GM20431 (cell line): ENCODE measurements around the gene SH2D6.

ENCODE experiments used
- in situ Hi-C: fragments of 300-500 bp; cut with MseI, MboI; formaldehyde crosslinking; loops from one replicate; pipeline ENCODE4 v1.15.0; 2020; ENCODE audit warnings: low sequenced_read_pairs; ENCODE audit not compliant: unreplicated experiment

The SH2D6 gene

DNA sequence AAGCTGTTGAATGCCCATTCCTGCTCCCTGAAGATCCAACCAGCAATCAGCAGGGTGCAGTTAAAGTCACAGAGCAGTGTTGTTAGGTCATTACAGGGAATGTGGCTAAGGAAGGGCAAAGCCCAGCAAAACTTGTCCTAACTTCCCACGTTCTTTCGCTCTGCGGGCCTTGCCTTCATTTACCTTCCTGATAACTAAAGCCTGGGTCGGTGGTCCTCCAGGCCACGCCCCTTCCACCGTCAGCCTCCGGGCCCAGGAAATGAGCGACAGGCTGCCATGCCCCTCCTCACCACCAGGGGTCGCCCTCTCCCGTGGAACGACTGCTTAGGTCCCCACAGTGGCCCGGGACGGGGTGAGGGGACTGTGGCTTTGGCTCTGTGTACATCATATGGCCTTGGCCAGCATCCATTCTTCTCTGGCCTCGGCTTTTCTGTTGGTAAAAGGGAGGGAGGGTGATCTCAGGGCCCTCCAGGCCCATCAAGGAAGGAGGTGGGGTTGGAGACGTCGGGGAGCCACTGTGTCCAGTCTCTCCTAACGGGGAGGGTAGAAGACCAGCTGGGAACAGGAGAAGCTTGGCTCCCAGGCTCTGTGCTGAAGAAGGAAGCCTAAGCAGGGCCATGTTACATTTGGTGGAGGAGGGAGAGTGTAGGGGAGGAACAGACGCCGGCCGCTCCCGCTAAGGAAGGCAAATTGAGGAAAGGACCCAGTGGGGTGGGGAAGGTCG is 2.2 kb downstream of the SH2D6 start:
- in situ Hi-C loops = loop anchor here (10.0 kb wide), 1 partner anchor 134 kb away; no protein-coding TSS in a partner anchor

DNA sequence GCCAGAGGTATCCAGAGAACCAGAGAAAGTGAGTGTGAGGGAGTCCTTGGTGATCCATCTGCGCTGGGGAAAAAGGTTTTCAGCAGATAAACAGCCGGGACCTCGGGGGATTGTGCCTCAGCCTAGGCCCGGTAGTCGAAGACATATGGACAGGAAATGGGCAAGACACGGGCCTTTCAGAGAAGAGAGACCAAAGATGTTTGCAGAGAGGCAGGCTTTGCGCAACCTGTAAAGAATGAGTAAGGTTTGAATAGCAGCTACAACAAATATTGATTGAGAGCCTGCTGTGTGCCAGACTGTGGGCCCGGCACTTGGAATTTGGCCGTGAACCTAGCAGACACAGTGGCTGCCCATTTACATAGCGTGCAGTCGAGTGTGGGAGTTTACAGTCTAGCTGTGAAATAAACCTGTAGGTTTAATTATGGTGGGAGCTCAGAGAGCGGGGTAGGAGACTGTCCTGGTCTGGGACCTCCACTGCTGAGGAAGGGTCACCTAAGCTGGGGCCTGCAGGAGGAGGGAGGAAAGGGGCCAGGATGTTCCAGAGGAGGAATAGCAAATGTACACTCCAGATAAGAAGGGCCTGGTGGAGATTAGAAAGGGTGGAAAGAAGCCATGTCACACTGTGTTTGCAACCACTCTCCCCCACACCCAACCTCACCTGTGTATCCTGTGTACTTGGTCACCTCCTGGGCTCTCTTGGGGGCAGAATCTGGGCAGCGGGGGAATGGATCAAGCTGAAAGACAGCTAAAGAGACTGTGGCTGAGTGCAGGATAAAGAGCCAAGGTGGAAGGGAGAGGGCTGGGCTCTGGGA is 3.0 kb downstream of the SH2D6 start:
- in situ Hi-C loops = loop anchor here (10.0 kb wide), 1 partner anchor 133 kb away; no protein-coding TSS in a partner anchor

DNA sequence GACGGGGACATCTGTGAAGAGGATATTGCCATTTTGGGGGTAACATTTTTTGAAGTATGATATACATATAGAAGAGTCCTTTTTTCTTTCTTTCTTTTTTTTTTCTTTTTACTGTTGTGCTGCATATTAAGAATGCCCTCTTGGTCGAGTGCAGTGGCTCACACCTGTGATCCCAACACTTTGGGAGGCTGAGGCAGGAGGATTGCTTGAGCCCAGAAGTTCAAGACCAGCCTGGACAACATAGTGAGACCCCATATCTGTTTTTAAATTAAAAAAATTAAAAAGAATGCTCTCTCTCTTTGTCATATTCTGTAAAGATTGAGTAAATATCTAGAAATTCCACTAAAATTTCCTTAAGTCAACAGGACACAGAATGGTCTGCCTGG is 3.6 kb downstream of the SH2D6 start:
- in situ Hi-C loops = loop anchor here (10.0 kb wide), 1 partner anchor 133 kb away; no protein-coding TSS in a partner anchor

DNA sequence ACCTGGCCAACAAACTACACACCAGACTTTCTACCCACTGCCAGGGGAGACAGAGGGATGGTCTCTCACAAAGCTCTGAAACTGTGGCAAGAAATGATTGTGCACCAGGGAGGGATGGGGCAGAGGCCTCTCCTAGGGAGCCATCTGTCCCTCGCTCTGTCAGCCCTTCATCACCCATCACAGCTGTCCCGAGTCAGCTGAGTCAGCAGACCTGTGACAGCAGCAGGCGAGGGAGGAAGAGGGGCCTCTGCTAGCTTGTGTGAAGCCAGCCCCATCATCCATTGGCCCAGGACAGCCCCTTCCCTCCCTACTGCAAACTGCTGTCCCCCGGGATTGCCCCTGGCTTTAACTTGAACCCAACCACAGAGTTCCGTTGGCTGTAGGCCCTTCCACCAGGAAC is 5.0 kb downstream of the SH2D6 start:
- in situ Hi-C loops = loop anchor here (10.0 kb wide), 1 partner anchor 131 kb away; no protein-coding TSS in a partner anchor

DNA sequence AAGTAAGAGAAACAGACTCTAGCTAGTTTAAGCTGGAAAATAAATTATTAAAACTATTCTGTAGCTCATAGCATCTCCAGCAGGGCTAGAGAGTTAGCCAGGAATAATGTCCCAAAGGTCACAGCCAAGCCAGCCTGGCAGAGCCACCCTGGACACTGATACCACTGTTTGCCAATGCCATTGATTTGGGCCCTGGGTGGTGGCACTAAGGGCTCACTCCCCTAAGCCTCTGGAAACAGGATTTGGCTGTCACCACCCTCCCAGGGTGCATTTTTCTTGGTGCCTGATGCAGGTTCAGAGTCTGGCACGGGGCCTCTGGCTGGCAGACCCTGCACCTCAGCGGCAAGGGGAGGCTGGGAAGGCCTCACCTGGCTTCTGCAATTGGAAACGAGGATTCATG is 7.1 kb downstream of the SH2D6 start:
- in situ Hi-C loops = loop anchor here (10.0 kb wide), 1 partner anchor 129 kb away; no protein-coding TSS in a partner anchor

DNA sequence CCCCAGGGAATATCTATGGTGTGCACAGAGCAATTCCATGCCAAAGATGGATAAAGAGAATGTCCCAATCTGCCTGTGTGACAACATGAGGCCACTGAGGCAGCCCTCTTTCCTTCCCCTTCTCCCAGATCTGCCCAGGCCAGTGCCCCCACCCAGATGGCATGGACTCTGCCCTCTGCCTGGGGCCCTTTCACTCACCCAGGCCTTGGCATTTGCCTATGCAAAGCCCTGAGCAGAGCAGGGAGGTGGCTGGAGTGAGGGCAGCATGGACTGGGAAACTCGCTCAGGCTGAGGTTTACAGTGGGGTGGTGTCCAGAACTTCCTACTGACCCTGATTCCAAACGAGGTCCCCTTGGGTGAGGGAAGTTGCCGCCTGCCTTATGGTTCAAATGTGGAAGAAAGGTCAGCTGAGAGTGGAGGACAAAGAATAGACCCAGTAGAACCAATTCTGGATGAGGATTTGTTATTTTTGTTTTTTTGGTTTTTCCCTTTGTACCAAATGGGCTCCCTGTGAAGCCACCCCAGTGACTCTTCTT is 8.9 kb downstream of the SH2D6 start:
- in situ Hi-C loops = loop anchor here (10.0 kb wide), 1 partner anchor 127 kb away; no protein-coding TSS in a partner anchor

DNA sequence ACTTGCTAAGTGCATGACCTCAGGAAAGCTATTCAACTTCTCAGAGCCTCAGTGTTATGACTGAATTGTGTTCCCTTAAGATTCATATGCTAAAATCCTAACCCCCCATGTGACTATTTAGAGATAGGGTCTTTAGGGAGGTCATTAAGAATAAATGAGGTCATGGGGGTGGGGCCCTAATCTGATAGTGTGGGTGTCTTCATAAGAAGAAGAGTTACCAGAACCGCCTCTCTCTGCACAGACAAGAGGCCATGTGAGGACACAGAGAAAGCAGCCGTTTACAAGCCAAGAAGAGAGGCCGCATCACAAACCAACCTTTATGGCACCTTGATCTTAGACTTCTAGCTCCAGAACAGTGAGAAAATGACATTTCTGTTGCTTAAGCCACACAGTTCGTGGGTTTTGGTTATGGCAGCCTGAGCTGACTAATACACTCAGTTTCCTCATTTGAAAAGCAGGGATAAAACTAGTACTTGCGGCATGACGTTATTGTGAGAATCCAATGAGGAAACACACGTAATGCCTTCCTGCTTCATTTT is 9.9 kb downstream of the SH2D6 start:
- in situ Hi-C loops = loop anchor here (10.0 kb wide), 1 partner anchor 126 kb away; no protein-coding TSS in a partner anchor

DNA sequence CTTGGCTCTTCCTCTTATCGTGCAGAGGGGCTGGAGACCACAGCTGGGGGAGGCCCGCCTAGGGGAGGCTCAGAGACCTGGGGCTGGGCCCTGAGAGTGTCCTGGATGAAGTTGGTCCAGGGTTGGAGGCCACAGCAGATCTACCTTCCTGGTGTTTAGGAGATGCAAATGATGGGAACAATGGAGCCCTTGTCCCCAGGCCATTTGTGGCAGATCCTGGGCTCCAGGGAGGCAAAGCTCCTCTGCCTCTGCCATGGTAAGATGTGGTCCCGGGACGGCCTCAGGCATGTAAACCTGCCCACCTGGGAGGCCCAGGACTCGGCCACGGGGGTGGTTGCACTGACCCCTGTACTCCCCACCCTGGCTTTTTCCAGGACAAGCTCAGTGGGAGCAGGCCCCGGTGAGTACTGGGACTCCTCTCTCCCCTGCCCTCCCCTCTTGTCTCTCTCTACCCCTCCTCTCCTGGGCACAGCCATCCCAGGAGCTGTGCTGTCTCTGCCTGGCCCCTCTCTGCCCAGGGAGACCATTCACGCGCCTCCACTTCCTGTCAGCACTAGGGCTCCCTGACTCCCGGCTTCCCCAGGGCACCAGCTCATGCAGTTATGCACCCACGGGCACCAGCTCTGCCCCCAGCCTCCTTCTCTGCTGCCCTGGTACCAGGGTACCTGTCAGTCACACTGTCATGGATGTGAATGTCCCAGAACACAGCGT is 10.9 kb downstream of the SH2D6 start:
- in situ Hi-C loops = loop anchor here (10.0 kb wide), 1 partner anchor 125 kb away; no protein-coding TSS in a partner anchor

DNA sequence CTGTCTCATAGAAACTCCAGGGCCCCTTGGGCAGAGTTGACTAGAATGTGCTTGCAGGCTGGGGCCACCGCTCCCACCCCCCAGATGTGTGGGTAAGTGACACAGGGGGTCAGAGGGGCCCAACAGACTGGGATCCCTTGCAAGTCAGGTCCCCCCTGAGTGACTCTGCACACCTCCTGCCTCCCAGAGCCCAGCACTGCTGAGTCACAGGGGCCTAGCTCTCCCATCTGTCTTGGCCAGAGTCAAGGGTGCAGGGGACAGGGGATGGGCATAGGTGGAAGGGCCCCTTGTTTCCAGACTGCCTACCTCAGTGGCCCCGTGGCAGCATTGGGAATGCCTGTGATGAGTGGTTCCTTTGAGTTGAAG is 11.4 kb downstream of the SH2D6 start:
- in situ Hi-C loops = loop anchor here (10.0 kb wide), 1 partner anchor 125 kb away; no protein-coding TSS in a partner anchor

DNA sequence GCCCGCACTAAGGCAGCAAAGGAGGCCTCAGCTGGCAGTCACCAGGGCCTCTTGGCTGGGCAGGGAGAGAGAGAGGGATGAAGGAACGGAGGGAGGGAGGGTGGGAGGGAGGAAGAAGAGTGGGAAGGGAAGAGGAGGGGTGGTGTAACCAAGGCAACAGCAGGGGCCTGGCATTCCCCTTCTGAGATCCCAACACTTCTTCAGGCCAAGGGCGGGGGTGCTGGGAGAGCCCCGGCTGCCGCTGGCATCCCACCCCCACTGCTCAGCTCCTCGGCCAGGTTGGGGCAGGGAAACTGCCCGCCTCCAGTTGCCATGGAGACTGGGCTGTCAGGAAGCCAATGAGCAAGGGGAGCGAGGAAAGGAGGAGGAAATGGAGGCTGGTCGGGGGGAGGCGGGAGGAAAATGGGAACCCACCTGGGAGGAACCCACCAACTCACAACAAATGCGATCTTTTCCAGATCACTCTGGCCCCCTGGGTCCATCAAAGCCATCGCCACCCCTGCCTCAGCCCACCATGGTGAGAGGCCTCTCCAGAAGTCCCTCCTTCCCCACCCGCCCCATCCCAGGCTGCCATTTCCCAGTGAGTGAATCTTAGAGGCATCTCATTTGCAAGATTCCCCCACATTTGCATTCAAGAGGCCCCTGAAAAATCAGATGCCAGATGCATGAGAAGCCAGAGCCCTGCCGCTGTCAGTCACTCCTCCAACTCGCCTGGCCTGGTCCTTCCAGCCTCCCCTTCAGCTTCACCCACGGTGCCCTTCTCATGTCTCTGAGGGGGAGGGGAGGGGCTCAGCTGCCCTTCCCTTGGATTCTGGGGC is 12.4 kb downstream of the SH2D6 start:
- in situ Hi-C loops = no loop called here

DNA sequence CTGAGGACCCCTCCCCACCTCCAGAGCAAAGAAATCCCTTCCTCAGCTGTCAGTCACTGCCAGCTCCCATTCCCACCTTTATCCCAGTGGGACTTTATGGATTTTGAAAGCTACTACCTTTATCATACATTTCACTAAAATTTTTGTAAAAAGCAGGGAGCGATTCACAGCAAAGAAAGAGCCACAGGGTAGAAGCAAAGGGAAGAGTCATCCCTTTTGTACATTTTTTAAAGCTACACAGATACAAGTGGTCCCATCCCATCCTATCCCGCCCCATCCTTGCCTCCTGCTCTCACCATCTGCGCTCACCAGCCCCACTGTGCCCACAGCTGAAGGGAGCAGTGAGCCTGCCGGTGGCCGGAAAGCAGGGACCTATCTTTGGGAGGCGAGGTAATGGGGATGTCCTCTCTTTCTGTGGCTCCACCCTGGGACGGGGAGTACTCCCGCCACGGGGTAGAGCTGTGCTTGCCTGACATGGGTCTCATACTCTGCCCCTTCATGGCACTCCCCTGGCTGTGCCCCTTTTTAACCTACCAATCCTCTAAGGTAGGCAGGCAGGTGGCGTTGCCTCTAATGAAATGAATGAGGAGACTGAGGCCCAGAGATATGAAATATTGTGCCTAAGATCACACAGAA is 13.2 kb downstream of the SH2D6 start:
- in situ Hi-C loops = no loop called here

DNA sequence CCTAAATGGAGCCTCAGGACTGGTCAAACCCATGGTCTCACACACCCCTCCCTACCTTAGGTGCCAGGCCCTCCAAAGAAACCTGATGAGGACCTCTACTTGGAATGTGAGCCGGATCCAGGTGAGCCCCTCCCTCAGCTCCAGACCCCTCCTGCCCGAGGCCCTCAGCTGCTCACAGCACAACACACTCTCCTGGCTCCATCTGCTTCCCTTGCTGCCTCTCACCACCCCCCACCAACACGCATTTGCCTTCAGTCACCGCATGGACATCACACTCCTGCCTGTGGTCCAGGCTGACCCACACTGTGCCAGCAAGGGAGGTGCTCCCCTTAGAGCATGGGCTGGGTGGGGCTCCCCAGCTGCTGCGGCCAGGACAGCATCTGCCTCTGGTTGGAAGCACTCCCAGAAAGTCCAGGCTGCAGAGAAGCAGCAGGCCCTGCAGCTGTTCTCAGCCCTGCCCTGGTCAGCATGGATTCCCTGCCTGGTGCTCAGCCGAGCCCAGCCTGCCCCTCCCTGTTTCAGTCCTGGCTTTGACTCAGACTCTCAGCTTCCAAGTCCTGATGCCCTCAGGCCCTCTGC is 15.1 kb downstream of the SH2D6 start:
- in situ Hi-C loops = no loop called here

DNA sequence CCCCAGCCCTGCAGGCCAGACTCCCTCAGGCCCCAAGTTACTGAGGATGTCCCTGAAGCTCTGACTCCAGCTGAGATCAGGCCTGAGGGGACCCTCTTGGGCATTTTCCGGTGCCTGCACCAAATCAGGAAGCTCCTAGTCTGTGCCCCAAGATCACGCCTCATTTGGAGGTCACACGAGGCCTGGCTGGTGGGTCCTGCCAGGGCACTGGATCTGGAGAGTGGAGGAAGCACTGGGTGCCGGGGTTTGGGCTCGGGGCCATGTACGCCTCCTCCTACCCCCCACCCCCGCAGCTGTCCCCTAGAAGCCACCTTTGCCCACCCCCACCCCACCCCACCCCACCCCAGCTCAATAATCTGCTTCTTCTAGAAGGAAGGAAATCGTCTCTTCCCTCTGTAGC is 16.2 kb downstream of the SH2D6 start:
- in situ Hi-C loops = no loop called here

DNA sequence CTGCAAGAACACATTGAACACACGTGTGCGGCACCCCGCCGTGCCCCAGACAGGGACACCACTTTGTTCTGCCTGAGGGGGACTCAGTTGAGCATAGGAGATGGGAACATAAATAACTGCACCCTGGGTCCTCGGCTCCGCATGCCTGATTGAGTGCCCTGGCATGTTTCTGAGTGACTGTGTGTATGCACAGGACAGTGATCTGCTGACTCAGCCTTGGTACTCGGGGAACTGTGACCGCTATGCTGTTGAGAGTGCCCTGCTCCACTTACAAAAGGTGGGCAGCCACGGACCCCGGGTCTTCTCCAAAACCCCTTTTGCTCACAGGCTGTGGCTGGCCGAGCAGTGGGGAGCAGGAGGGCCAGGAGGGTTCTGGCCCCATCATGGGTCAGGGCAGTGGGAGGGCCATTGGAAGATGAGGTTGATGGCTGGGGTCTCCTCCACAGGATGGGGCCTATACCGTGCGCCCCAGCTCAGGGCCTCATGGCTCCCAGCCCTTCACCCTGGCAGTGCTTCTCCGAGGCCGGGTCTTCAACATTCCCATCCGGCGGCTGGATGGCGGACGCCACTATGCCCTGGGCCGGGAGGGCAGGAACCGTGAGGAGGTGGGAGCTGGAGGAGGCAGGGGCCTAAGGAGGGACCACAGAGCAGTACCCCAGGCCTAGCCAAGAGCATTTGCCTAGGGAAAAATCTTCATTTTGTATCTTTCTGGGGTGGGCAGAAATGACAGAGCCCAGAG is 16.9 kb downstream of the SH2D6 start:
- in situ Hi-C loops = no loop called here

DNA sequence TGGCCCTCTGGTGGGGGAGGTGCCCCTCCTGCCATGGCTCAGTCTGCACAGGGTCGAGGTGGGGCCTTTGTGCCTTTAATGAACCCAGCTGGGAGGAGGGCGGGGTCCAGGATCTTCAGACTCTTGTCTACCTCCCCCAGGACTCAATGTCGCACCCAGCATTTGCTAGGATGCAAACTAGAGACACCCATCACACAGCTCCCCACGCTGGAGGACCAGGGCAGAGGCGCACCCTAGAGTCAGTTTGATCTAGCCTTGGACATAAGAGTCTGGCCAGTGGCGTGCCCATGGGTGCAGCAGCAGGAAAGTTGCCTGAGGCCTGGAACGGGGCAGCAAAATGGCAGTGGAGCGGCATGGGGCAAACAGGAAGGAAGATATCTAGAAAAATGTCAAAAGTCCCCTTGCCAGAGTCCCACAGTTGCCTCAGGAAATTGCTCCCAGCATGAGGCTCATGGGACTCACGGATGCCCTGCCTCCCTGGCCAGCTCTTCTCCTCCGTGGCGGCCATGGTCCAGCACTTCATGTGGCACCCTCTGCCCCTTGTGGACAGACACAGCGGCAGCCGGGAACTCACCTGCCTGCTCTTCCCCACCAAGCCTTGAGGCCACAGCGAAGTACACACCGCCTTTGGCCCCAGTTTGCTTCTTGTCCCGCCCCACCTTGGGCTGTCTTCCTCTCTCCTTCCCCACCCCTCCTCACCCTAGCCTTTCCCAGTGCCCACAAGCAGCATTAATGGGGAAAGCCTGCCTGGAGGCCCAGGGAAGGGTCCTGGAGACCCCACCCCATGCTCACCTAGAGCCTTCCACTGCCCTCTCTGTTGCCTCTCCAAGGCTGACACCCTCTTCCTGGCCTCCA is 17.7 kb downstream of the SH2D6 start:
- in situ Hi-C loops = no loop called here

DNA sequence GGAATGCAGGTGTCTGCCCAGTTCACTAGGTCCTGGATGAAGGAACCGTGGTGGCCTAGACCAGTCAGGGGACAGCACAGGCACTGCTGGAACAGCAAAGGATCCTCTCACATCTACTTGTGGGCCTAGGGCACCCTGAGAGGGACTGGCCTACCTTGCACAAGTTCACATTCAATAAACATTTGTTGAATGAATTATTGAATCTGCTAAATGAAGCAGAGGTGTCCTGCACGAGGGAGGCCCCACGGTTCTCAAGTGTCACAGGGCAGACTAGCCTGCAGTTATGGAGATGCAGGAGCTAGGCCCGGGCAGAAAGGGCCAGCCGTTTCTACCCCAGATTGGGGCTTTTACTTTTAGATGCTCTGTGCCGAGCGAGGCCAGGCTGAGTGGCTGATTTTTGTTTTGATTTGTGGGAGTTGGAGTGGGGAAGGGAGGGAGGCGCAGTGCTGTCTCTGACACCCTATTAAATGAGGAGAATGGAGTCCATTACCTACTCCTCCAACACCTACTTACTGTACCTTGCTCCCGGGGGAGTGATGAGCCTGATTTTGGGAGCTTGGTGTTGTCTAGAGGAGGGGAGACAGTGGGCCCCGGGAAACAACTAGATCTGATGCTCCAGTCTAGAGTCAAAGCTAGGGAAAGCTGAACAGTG is 18.4 kb downstream of the SH2D6 start:
- in situ Hi-C loops = no loop called here
